K562 (cell line): Measurements from ENCODE around the gene SCLT1. TPM values are rescaled to one million over a fixed set of nuclear protein-coding genes. Genes with fewer than 3 reads are reported as not detected.

Source experiments
- ATAC-seq: fragments of 200-7000 bp; cut with Tn5 transposase; 3 replicates; pipeline ENCODE4 v1.9.1; 2020; ENCODE audit warnings: moderate library complexity
- BruUV-seq: library from RNA; stranded (reverse); fragments of 400-500 nt; replicated peaks from 2 replicates; lab custom pipeline; 2021; lab: Mats Ljungman, UMichigan
- CTCF ChIA-PET: fragments of 300-600 bp; formaldehyde crosslinking; extraction: SDS; loops from one replicate; lab custom pipeline; 2021; ENCODE audit warnings: low intra/inter-chr PET ratio; lab: Yijun Ruan, JAX
- POLR2A ChIA-PET: fragments of 300-600, 350-650 bp; sonication (Branson Sonifier 250); formaldehyde crosslinking; extraction: SDS; loops from one replicate; lab custom pipeline; 2021; ENCODE audit warnings: antibody characterized with exemption, inconsistent platforms; lab: Yijun Ruan, JAX
- DNase-seq, 4 experiments: peaks; one replicate each; pipeline versions ENCODE4 v3.0.0 to v3.0.0-alpha.2; 2011 to 2018; ENCODE audit warnings: low spot score in 3 of 4, mixed read lengths in 3 of 4; ENCODE audit errors: extremely low read depth in 1 of 4
- FAIRE-seq: peaks from 2 replicates; lab custom pipeline; 2011; peaks lifted over from hg19 to GRCh38; lab: Jason Lieb, UNC
- H2AFZ ChIP-seq: 2 replicates; pipeline ENCODE4 v1.6.0; 2011; ENCODE audit warnings: low read depth, low read length, control low read depth, inconsistent platforms
- H3K27ac ChIP-seq: fragments of 200-600 bp; 3 replicates; pipeline ENCODE4 v1.8.0; 2011; ENCODE audit warnings: low read depth, mild to moderate bottlenecking, control low read depth, inconsistent platforms, low read length, moderate library complexity, mixed read lengths; ENCODE audit errors: extremely low read depth
- H3K27me3 ChIP-seq, 2 experiments: fragments of 300-600 bp in 1 of 2; 2 replicates in 1 of 2; 3 replicates in 1 of 2; pipeline versions ENCODE4 v1.6.0 to v1.8.0; 2011; ENCODE audit warnings: inconsistent platforms in 2 of 2, low read length in 2 of 2, mild to moderate bottlenecking in 1 of 2, mixed read lengths in 1 of 2, moderate library complexity in 1 of 2; ENCODE audit not compliant: control insufficient read depth in 2 of 2, insufficient read depth in 2 of 2
- H3K36me3 ChIP-seq: fragments of 300-600 bp; 3 replicates; pipeline ENCODE4 v1.8.0; 2011; ENCODE audit warnings: mild to moderate bottlenecking, low read length, inconsistent platforms; ENCODE audit not compliant: control insufficient read depth, insufficient read depth
- H3K4me1 ChIP-seq, 2 experiments: fragments of 200-600 bp in 1 of 2; replicated peaks in 1 of 2; 2 replicates in 1 of 2; 3 replicates in 1 of 2; pipeline versions ENCODE4 v1.5.1 to v1.8.0; 2011; ENCODE audit warnings: inconsistent platforms in 2 of 2, low read length in 2 of 2, mild to moderate bottlenecking in 1 of 2, mixed read lengths in 1 of 2, moderate library complexity in 1 of 2; ENCODE audit not compliant: control insufficient read depth in 2 of 2, insufficient read depth in 2 of 2
- H3K4me2 ChIP-seq: 2 replicates; pipeline ENCODE4 v1.6.1; 2011; ENCODE audit warnings: low read length, control low read depth, inconsistent platforms, mixed read lengths; ENCODE audit not compliant: insufficient read depth
- H3K4me3 ChIP-seq: fragments of 200-600 bp; sonication (generic), shearing (Covaris generic); 2 replicates; pipeline ENCODE4 v1.5.1; 2016; ENCODE audit warnings: control low read depth, inconsistent platforms
- H3K79me2 ChIP-seq: fragments of 200-600 bp; 3 replicates; pipeline ENCODE4 v1.8.0; 2011; ENCODE audit warnings: low read length, inconsistent platforms; ENCODE audit not compliant: control insufficient read depth, insufficient read depth
- H3K9ac ChIP-seq, 2 experiments: 2 replicates each; pipeline versions ENCODE4 v1.6.0 to v1.6.1; 2011; ENCODE audit warnings: low read depth in 2 of 2, low read length in 2 of 2, control low read depth in 1 of 2, inconsistent platforms in 1 of 2, mild to moderate bottlenecking in 1 of 2, mixed read lengths in 1 of 2; ENCODE audit not compliant: insufficient read depth in 1 of 2
- H3K9me1 ChIP-seq: one replicate; pipeline ENCODE4 v1.6.0; 2011; ENCODE audit warnings: inconsistent platforms, mild to moderate bottlenecking, low read length, moderate library complexity; ENCODE audit not compliant: control insufficient read depth, insufficient read depth
- H3K9me3 ChIP-seq: replicated peaks from 2 replicates; pipeline ENCODE4 v1.5.1; 2011; ENCODE audit warnings: low read depth, low read length, inconsistent platforms; ENCODE audit not compliant: control insufficient read depth, insufficient read depth
- H4K20me1 ChIP-seq: replicated peaks from 2 replicates; pipeline ENCODE4 v1.6.1; 2011; ENCODE audit warnings: low read length, inconsistent platforms, mixed read lengths; ENCODE audit not compliant: control insufficient read depth, insufficient read depth
- BRCA1 ChIP-seq, 2 experiments: fragments of 450-650 bp in 1 of 2; sonication (generic) in 1 of 2; formaldehyde crosslinking in 1 of 2; IDR thresholded peaks; 2 replicates each; pipeline versions ENCODE4 v1.5.0 to v1.6.1; 2017 to 2020; ENCODE audit warnings: mild to moderate bottlenecking in 1 of 2, missing genetic modification reagents in 1 of 2
- CC2D1A ChIP-seq: fragments of 450-650 bp; IDR thresholded peaks from 2 replicates; pipeline ENCODE4 v1.6.1; 2017; ENCODE audit warnings: mild to moderate bottlenecking
- DDX20 ChIP-seq: fragments of 450-650 bp; IDR thresholded peaks from 2 replicates; pipeline ENCODE4 v1.6.1; 2016; ENCODE audit warnings: missing genetic modification characterization, low read depth, mild to moderate bottlenecking, missing compliant biosample characterization, moderate library complexity
- POLR2H ChIP-seq: IDR thresholded peaks from 2 replicates; pipeline ENCODE4 v1.6.1; 2016; ENCODE audit warnings: missing genetic modification characterization, low read depth, mild to moderate bottlenecking, control low read depth, missing compliant biosample characterization, moderate library complexity
- YY1 ChIP-seq, 3 experiments: IDR thresholded peaks; 2 replicates each; pipeline ENCODE4 v1.6.1; 2011; ENCODE audit warnings: low read length in 2 of 3, mild to moderate bottlenecking in 2 of 3, moderate library complexity in 2 of 3, borderline replicate concordance in 1 of 3, control low read depth in 1 of 3, low read depth in 1 of 3; ENCODE audit not compliant: insufficient read depth in 3 of 3, insufficient replicate concordance in 2 of 3, control insufficient read depth in 1 of 3, insufficient read length in 1 of 3; ENCODE audit errors: extremely low read depth in 1 of 3
- ZHX1 ChIP-seq: fragments of 150-350 bp; conservative IDR thresholded peaks from 2 replicates; pipeline ENCODE4 v1.6.1; 2014; ENCODE audit warnings: low read length
- WGBS: fragments of 100-300 bp; shearing (Covaris generic); methylation state at CpG from one replicate; pipeline ENCODE4 v1.1.6; 2016; ENCODE audit warnings: low coverage, mixed read lengths; ENCODE audit not compliant: insufficient coverage; ENCODE audit errors: missing lambda C conversion rate; 5-methylcytosine and 5-hydroxymethylcytosine counted together
- in situ Hi-C: fragments of 300-500 bp; cut with MboI; formaldehyde crosslinking; loops from 4 replicates; pipeline ENCODE4 v1.15.0; 2018; ENCODE audit warnings: inconsistent platforms, mixed read lengths
- intact Hi-C: fragments of 100-400 bp; cut with micrococcal nuclease; formaldehyde crosslinking; loops from 2 replicates; pipeline ENCODE4 v1.14.2; 2022
- polyA plus RNA-seq, 8 experiments: library from polyadenylated mRNA; depleted of rRNA in 4 of 8; stranded (reverse) in 5 of 8; unstranded in 3 of 8; fragments of >200 nt; fragmentation: Nextera tagmentation in 2 of 8; fragmentation: Illumina TruSeq in 1 of 8; extraction: Ambion mirVana in 2 of 8; extraction: Trizol in 1 of 8; gene quantifications; 2 replicates each; pipeline versions ENCODE4 v1.2.1 to v1.2.3, GENCODE V29; 2011 to 2014; ENCODE audit warnings: inconsistent platforms in 1 of 8, missing spikeins in 1 of 8
- total RNA-seq, 7 experiments: library from RNA; depleted of rRNA in 6 of 7; stranded (reverse); fragments of >200 nt in 6 of 7; fragmentation: Illumina TruSeq in 2 of 7; extraction: Trizol in 2 of 7; gene quantifications; 2 replicates each; pipeline versions ENCODE4 v1.2.1 to v1.2.3, GENCODE V29; 2011 to 2021; ENCODE audit warnings: low replicate concordance in 1 of 7
- TF ChIP-seq, protein P1 (sequence below): sonication (generic); formaldehyde crosslinking; IDR thresholded peaks from 2 replicates; pipeline ENCODE4 v1.8.0; 2023; ENCODE audit warnings: missing genetic modification reagents, mild to moderate bottlenecking, borderline replicate concordance

Gene SCLT1
- total and polyA plus RNA-seq, 9 of the 15 experiments (the other 6 are each of a cell fraction or from before 2014, with no cell fraction given): 8.0 to 31.9 (median 24.2) TPM

DNA sequence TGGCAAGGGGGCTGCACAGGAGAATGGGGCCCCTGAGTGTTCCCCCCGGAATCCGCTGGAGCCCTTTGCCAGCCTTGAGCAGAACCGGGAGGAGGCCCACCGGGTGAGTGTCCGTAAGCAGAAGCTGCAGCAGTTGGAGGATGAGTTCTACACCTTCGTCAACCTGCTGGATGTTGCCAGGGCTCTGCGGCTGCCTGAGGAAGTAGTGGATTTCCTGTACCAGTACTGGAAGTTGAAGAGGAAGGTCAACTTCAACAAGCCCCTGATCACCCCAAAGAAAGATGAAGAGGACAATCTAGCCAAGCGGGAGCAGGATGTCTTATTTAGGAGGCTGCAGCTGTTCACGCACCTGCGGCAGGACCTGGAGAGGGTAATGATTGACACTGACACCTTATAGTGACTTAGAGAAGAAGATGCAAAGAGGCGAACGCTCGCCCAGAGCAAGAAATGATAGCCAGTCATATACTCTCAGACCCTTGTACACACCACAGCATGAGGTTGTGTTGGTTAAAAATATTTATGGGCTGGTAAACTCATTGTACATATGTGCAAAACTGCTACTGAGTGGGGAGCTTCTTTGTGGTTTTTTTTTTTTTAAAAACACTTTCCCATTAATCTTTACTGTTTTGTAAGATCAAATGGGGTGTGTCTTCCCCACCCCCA is 231.4 kb downstream of the SCLT1 start:
- no peaks in the 10 kb centered on the region for H3K9me1 ChIP-seq
- peaks cover 99% of the 10 kb centered on the region for H3K36me3 ChIP-seq
- in situ Hi-C loops (loop anchor here (25.0 kb wide), 1 partner anchor 675 kb away; no protein-coding TSS in a partner anchor), intact Hi-C loops (loop anchor here (5.0 to 10.0 kb wide), 4 partner anchors 50 to 477 kb away; no protein-coding TSS in a partner anchor)
- H3K4me2 ChIP-seq: no peak overlapping the region
- H3K4me3 ChIP-seq: no peak overlapping the region
- ChIA-PET POLR2A (no interaction called here), CTCF (no interaction called here)
- WGBS: 98% methylated on average over 12 of the region's 13 CpGs
- H3K27me3 ChIP-seq: no peaks in the 10 kb centered on the region
- no peaks in the 10 kb centered on the region for H3K9me3 ChIP-seq
- FAIRE-seq (no peak), ATAC-seq (no peak), DNase-seq (no peak)
- H3K27ac ChIP-seq: no peak overlapping the region
- no peaks in the 10 kb centered on the region for H3K4me1 ChIP-seq
- H3K9ac ChIP-seq: no peak overlapping the region
- H4K20me1 ChIP-seq: peaks cover 7% of the 10 kb centered on the region; the same call in 1 of the 2 replicates
- H3K79me2 ChIP-seq: peaks cover 7% of the 10 kb centered on the region; the same call in 1 of the 3 replicates
- TF ChIP-seq YY1 (IDR thresholded peaks at IDR 0.05; ENCODE audit: borderline replicate concordance in 1 of 3, control insufficient read depth in 1 of 3, extremely low read depth in 1 of 3, insufficient read depth in 3 of 3, insufficient read length in 1 of 3, insufficient replicate concordance in 2 of 3, low read depth in 1 of 3, low read length in 2 of 3): no peak
- TF ChIP-seq, protein P1, sequence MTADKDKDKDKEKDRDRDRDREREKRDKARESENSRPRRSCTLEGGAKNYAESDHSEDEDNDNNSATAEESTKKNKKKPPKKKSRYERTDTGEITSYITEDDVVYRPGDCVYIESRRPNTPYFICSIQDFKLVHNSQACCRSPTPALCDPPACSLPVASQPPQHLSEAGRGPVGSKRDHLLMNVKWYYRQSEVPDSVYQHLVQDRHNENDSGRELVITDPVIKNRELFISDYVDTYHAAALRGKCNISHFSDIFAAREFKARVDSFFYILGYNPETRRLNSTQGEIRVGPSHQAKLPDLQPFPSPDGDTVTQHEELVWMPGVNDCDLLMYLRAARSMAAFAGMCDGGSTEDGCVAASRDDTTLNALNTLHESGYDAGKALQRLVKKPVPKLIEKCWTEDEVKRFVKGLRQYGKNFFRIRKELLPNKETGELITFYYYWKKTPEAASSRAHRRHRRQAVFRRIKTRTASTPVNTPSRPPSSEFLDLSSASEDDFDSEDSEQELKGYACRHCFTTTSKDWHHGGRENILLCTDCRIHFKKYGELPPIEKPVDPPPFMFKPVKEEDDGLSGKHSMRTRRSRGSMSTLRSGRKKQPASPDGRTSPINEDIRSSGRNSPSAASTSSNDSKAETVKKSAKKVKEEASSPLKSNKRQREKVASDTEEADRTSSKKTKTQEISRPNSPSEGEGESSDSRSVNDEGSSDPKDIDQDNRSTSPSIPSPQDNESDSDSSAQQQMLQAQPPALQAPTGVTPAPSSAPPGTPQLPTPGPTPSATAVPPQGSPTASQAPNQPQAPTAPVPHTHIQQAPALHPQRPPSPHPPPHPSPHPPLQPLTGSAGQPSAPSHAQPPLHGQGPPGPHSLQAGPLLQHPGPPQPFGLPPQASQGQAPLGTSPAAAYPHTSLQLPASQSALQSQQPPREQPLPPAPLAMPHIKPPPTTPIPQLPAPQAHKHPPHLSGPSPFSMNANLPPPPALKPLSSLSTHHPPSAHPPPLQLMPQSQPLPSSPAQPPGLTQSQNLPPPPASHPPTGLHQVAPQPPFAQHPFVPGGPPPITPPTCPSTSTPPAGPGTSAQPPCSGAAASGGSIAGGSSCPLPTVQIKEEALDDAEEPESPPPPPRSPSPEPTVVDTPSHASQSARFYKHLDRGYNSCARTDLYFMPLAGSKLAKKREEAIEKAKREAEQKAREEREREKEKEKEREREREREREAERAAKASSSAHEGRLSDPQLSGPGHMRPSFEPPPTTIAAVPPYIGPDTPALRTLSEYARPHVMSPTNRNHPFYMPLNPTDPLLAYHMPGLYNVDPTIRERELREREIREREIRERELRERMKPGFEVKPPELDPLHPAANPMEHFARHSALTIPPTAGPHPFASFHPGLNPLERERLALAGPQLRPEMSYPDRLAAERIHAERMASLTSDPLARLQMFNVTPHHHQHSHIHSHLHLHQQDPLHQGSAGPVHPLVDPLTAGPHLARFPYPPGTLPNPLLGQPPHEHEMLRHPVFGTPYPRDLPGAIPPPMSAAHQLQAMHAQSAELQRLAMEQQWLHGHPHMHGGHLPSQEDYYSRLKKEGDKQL: no peak
- no peak for TF ChIP-seq DDX20 (tag)
- TF ChIP-seq POLR2H (tag): no peak
- no peak for TF ChIP-seq CC2D1A
- no peak for TF ChIP-seq ZHX1
- TF ChIP-seq BRCA1 (IDR thresholded peaks at IDR 0.05): no peak
- TF ChIP-seq BRCA1 (CRISPR knock-in tag; IDR thresholded peaks at IDR 0.05): no peak
- H2AFZ ChIP-seq: no peak overlapping the region
- no TSS peak for BruUV-seq
